Activated CD4-positive, alpha-beta T cell treated with anti-CD3 and anti-CD28 coated beads, Interleukin-2, amount 10 ng/mL, durations not matched to agents 7 days and 5 days (primary cell): ENCODE results near the gene CTDP1. TPM values are rescaled to one million over a fixed set of nuclear protein-coding genes. Genes with fewer than 3 reads are reported as not detected.

ENCODE experiments used
- CTCF ChIA-PET: fragments of 350-600 bp; sonication (Branson Sonifier 250); formaldehyde crosslinking; loops from one replicate; lab custom pipeline; 2021; ENCODE audit warnings: antibody characterized with exemption; lab: Charles Lee
- POLR2A ChIA-PET: fragments of 350-600 bp; sonication (Branson Sonifier 250); formaldehyde crosslinking; loops from one replicate; lab custom pipeline; 2021; ENCODE audit warnings: antibody characterized with exemption; lab: Charles Lee
- DNase-seq: peaks from one replicate; pipeline ENCODE4 v3.0.0-alpha.2; 2020
- H3K27ac Mint-ChIP-seq: one replicate; pipeline ENCODE4 v1.8.0; 2021; ENCODE audit warnings: mild to moderate bottlenecking, moderate library complexity, mixed read lengths
- H3K27me3 Mint-ChIP-seq: one replicate; pipeline ENCODE4 v1.8.0; 2021; ENCODE audit warnings: mixed read lengths
- H3K36me3 Mint-ChIP-seq: one replicate; pipeline ENCODE4 v1.8.0; 2021; ENCODE audit warnings: low read depth, mixed read lengths
- H3K4me1 Mint-ChIP-seq: one replicate; pipeline ENCODE4 v1.8.0; 2021; ENCODE audit warnings: mixed read lengths
- H3K4me3 Mint-ChIP-seq: one replicate; pipeline ENCODE4 v1.8.0; 2021; ENCODE audit warnings: mild to moderate bottlenecking, moderate library complexity, mixed read lengths
- H3K9me3 Mint-ChIP-seq: one replicate; pipeline ENCODE4 v1.8.0; 2021; ENCODE audit warnings: mixed read lengths
- total RNA-seq, 2 experiments: library from RNA; stranded (reverse); gene quantifications; one replicate each; pipeline ENCODE4 v1.2.3, GENCODE V29; 2021

Gene CTDP1, protein sequence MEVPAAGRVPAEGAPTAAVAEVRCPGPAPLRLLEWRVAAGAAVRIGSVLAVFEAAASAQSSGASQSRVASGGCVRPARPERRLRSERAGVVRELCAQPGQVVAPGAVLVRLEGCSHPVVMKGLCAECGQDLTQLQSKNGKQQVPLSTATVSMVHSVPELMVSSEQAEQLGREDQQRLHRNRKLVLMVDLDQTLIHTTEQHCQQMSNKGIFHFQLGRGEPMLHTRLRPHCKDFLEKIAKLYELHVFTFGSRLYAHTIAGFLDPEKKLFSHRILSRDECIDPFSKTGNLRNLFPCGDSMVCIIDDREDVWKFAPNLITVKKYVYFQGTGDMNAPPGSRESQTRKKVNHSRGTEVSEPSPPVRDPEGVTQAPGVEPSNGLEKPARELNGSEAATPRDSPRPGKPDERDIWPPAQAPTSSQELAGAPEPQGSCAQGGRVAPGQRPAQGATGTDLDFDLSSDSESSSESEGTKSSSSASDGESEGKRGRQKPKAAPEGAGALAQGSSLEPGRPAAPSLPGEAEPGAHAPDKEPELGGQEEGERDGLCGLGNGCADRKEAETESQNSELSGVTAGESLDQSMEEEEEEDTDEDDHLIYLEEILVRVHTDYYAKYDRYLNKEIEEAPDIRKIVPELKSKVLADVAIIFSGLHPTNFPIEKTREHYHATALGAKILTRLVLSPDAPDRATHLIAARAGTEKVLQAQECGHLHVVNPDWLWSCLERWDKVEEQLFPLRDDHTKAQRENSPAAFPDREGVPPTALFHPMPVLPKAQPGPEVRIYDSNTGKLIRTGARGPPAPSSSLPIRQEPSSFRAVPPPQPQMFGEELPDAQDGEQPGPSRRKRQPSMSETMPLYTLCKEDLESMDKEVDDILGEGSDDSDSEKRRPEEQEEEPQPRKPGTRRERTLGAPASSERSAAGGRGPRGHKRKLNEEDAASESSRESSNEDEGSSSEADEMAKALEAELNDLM
- total RNA-seq = 10 to 100 TPM; 30.9 to 35.0 TPM

DNA sequence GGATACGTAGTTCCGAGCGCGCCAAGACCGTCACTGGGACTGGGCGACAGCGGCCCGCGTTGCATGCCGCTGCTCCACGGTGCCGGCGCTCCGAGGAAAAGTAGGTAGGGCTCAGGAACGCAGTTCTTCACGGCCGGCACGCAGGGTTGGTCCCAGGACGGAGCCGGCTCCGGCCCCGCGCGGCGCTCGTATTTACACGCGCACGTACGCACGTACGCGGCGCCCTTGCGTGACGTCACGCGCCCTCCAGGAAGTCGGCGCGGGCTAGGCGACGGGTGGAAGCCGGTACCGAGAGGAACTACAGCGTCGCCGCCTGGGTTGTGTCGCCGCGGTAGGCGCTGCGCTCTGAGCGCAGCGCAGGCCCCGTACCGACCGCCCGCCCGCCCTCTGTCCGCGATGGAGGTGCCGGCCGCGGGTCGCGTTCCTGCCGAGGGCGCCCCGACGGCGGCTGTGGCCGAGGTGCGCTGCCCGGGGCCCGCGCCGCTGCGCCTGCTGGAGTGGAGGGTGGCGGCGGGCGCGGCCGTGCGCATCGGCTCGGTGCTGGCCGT, at the start of gene CTDP1:
Gene CTDP1 (plus strand): TSS at position 252 of the 548 bp plus-strand sequence. CDS start 145 bp downstream, at position 397.
- POLR2A ChIA-PET = interaction anchor here (0.6 kb wide), 1 partner anchor 32 kb away, joined by 3 read pairs; no protein-coding TSS in a partner anchor
- CTCF ChIA-PET = no interaction called here
- Mint-ChIP-seq H3K9me3 (peaks cover 11% of the 10 kb centered on the region), H3K4me1 (peaks cover 64% of the 10 kb centered on the region), H3K27ac (peak within 1 kb of the TSS; percentile 99), H3K27me3 (no peaks in the 10 kb centered on the region), H3K36me3 (peaks cover 50% of the 10 kb centered on the region), H3K4me3 (peak within 1 kb of the TSS; percentile 88)
- peak; percentile 91 for DNase-seq

DNA sequence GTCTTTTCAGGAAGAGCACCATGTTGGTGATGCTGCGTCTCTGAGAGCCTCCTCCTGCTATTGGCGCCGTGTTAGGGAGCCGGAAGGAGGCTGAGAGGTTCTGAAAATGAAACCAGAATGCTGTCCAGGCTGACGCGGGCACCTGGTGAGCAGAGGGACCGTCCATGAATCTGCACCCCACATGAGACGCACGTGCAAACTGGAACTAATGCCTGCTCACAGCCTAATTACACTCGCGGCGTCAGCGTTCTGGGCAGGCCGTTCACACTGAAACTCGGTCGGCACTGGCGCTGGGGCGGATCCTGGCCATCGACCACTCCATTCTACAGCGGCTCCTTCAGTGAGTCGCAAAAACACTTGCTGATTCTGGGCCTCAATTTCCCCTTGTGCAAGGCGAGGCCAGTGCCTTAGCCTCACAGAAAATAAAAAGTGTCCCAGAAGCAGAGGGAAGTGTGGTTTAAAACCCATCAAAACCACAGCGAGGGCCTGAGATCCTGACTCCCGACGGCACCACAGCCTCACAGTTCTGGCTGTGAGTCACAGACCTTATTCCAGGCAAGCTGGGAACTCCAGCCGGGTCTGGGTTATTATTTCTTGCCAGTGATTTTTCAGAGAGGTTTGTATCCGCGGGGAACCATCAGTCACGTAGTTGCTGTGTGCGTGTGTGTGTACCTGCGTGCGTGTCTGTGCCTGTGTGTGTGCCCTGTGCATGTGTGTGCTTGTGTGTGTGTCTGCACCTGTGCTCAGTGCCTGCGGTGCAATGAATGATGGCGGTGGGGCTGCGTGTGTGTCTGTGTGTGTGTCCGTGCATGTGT, 49.1 kb upstream of the CTDP1 start:
- no peak overlapping the region for H3K27ac Mint-ChIP-seq
- no peak overlapping the region for H3K4me3 Mint-ChIP-seq

DNA sequence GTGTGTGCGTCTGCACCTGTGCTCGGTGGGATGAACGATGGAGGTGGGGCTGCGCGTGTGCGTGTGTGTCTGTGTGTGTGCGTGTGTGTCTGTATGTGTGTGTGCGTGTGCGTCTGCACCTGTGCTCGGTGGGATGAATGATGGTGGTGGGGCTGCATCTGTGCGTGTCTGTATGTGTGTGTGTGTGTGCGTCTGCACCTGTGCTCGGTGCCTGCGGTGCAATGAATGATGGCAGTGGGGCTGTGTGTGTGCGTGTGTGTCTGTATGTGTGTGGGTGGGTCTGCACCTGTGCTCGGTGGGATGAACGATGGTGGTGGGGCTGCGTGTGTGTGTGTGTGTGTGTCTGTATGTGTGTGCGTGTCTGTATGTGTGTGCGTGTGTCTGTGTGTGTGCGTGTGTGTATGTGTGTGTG, 48.5 kb upstream of the CTDP1 start:
- H3K9me3 Mint-ChIP-seq = peaks cover 11% of the 10 kb centered on the region
- ChIA-PET CTCF (no interaction called here), POLR2A (no interaction called here)
- no peak overlapping the region for H3K27ac Mint-ChIP-seq
- no peaks in the 10 kb centered on the region for H3K4me1 Mint-ChIP-seq
- no peaks in the 10 kb centered on the region for H3K36me3 Mint-ChIP-seq
- no peaks in the 10 kb centered on the region for H3K27me3 Mint-ChIP-seq
- no peak for DNase-seq
- no peak overlapping the region for H3K4me3 Mint-ChIP-seq

More for the DNA sequence above, 49.1 kb upstream of the CTDP1 start:
- no peak for DNase-seq
- CTCF ChIA-PET = no interaction called here
- Mint-ChIP-seq H3K36me3 (no peaks in the 10 kb centered on the region), H3K27me3 (no peaks in the 10 kb centered on the region), H3K4me1 (no peaks in the 10 kb centered on the region), H3K9me3 (peaks cover 11% of the 10 kb centered on the region)
- POLR2A ChIA-PET = no interaction called here

DNA sequence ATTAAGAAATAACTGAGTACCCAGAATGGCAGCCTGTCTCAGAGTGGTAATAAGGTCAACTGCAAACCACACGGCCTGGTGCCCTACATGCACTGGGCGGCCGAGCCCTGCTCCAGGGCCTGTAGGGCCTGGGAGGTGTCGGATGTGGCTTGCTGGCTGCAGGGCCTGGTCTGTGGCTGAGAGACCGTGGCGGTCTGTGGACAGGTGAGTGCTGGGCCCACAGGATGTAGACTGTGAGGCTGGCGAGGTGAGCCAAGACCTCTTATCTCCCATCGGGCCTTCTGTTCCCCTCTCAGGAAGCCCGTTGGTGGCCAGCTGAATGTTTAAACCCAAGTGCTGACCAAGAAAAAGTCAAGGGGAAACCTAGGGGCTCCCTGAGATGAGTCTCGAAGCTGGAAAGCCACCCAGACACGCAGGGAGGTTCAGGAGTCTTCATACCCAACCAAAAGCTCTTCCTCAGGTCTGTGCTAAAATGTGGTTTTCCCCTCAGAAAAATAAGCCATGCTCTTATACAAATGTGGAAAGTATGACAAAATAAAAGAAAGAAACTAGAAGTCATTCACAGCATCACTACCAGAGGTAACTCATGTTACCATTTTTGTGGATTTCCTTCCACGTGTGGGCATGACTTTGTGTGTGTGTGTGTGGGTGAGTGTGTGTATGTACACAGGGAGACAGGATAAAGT, 47.7 kb upstream of the CTDP1 start:
- H3K27me3 Mint-ChIP-seq = peaks cover 1% of the 10 kb centered on the region
- no peak overlapping the region for H3K27ac Mint-ChIP-seq
- no peak for DNase-seq

DNA sequence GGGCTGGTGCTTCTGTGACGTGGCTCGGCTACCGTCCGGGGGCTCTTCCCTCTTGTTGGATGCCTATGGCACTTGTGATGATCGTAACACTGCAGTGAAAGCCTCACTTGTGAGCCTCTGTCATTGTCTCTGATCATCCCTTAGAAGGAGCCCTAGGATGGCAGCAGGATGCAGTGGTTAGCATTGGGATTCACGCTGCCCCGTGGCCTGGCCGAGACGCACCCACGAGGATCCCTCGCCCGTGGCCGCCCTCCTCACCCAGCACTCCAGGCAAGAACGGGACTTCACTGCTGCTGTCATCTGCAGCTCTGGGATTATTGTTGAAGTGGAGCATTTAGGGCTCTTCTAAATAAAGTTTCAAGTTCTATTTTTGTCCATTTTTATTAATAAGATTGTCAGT, 46.8 kb upstream of the CTDP1 start:
- no peaks in the 10 kb centered on the region for H3K36me3 Mint-ChIP-seq
- DNase-seq = no peak
- no peak overlapping the region for H3K4me3 Mint-ChIP-seq
- CTCF ChIA-PET = no interaction called here
- peaks cover 11% of the 10 kb centered on the region for H3K9me3 Mint-ChIP-seq
- H3K27me3 Mint-ChIP-seq = peaks cover 5% of the 10 kb centered on the region
- no peaks in the 10 kb centered on the region for H3K4me1 Mint-ChIP-seq
- POLR2A ChIA-PET = no interaction called here
- no peak overlapping the region for H3K27ac Mint-ChIP-seq

More for the DNA sequence above, 47.7 kb upstream of the CTDP1 start:
- Mint-ChIP-seq H3K4me3 (no peak overlapping the region), H3K4me1 (no peaks in the 10 kb centered on the region), H3K36me3 (no peaks in the 10 kb centered on the region), H3K9me3 (peaks cover 11% of the 10 kb centered on the region)
- ChIA-PET POLR2A (no interaction called here), CTCF (no interaction called here)

DNA sequence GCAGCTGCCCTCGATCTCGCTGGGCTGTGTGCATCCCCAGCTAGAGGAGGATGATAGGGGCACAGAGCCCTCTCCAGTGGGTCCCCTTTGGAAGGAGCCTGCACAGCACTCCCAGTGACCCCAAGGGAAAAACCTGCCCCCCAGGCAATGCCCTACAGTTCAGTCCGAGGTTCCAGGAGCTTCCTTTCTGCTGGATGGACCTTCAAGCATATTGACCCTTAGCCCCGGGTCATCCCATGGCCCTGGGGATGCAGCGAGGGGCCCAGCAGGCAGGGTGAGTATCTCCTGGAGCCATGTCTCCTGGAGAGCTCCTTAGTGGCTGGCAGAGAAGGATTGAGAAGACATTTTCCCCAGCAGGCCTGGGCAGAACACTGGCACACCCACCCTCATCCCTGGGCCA, 45.4 kb upstream of the CTDP1 start:
- Mint-ChIP-seq H3K4me3 (no peak overlapping the region), H3K36me3 (no peaks in the 10 kb centered on the region), H3K4me1 (no peaks in the 10 kb centered on the region), H3K27ac (no peak overlapping the region), H3K9me3 (peaks cover 11% of the 10 kb centered on the region), H3K27me3 (peaks cover 5% of the 10 kb centered on the region)
- POLR2A ChIA-PET = no interaction called here
- no peak for DNase-seq
- CTCF ChIA-PET = interaction anchor here (1.1 kb wide), 1 partner anchor 13 kb away, joined by 3 read pairs; no protein-coding TSS in a partner anchor

DNA sequence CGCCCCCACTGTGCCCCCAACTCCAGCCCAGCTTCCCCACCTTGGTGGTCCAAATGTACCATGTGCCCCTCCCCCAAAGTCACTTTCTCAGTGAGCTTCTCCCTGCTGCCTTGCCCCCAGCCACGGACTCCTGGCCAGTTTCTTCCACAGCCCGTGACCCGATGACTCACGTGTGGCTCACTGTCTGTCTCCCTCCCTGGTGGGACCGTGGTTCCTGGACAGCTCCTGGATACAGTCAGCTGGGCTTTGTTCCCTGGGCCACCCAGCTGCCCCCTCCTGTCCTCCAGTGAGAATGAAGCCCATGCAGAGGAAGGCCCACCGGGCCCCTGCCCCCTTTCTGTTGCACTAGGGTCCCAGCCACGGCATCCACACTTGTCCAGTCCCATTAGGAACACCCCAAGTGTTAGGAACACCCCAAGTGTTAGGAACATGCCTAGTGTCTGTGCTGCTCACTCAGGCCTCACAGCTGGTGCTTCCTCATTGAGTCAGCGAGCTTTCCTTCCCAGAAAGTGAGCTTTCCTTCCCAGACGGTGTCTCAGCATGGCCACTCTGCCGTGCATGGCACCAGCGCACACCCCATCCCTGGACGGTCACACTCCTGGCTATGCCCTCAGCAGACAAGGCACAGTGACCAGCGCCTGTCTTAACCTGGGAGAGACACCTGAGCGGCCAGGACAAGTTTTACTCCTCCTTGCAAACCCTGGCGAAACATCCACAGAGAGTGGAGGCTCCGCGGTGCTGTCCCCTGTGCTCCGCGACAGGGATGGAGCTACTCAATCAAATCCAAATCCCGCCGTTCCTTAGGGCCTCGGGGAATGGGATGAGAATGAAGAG, 44.8 kb upstream of the CTDP1 start:
- H3K4me1 Mint-ChIP-seq = no peaks in the 10 kb centered on the region
- ChIA-PET CTCF (interaction anchor here (1.1 kb wide), 1 partner anchor 12 kb away, joined by 3 read pairs; no protein-coding TSS in a partner anchor), POLR2A (no interaction called here)
- H3K27me3 Mint-ChIP-seq = peaks cover 5% of the 10 kb centered on the region
- no peak for DNase-seq
- no peaks in the 10 kb centered on the region for H3K36me3 Mint-ChIP-seq
- no peak overlapping the region for H3K4me3 Mint-ChIP-seq
- no peak overlapping the region for H3K27ac Mint-ChIP-seq
- peaks cover 11% of the 10 kb centered on the region for H3K9me3 Mint-ChIP-seq

DNA sequence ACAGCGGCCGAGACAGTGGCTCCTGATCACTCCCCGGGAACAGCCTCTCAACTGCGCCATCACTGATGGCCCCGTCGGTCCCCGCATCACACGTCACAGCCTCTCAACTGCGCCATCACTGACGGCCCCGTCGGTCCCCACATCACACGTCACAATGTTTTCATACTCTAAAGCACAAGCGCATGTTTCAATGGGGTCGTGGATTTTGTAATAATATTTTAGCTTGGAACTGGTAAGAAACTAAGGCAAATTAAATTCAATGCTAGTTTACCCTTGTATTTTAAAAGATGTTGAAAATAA, 44.2 kb upstream of the CTDP1 start:
- Mint-ChIP-seq H3K9me3 (peaks cover 11% of the 10 kb centered on the region), H3K27ac (no peak overlapping the region), H3K27me3 (peaks cover 5% of the 10 kb centered on the region), H3K4me3 (no peak overlapping the region), H3K36me3 (no peaks in the 10 kb centered on the region), H3K4me1 (no peaks in the 10 kb centered on the region)
- no peak for DNase-seq
- ChIA-PET CTCF (interaction anchor here (1.1 kb wide), 1 partner anchor 12 kb away, joined by 3 read pairs; no protein-coding TSS in a partner anchor), POLR2A (no interaction called here)

DNA sequence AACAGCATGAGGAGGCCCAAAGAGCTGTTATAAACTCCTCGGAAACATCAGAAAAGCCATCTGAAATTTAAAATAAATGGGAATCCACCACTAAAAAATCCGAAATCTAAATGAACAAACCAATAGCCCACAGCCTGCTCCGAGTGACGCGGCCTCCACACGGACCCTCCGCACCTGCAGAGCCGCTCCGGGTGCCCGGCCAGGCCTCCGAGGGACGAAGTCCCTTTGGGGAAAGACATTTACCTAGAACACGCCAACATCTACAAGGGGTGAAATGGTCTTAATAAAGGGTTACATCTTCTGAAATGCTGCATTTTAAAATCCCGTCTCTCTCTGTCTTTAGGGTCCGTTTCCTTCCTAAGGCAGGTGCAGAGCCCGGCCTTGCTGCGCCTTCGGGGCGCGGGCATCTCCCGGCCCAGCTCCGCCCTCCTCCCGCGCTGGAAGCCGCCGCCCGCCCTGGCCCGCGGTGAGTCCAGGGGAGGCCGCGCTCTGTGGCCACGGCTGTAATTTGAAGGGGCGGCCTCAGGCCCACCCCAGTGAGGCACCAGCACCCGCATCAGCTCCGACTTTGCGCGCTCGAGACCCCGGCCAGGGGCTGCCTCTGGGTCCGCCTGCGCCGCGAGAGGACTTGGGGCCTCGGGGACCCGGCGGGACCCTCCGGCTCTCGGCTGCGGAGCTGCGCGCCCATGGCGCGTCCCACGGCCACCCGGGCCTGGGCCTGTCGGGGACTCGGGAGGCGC, 42.3 kb upstream of the CTDP1 start:
- POLR2A ChIA-PET = no interaction called here
- CTCF ChIA-PET = no interaction called here
- Mint-ChIP-seq H3K27ac (no peak overlapping the region), H3K4me1 (no peaks in the 10 kb centered on the region), H3K27me3 (peaks cover 5% of the 10 kb centered on the region), H3K9me3 (peaks cover 8% of the 10 kb centered on the region), H3K36me3 (no peaks in the 10 kb centered on the region), H3K4me3 (no peak overlapping the region)
- DNase-seq = no peak

DNA sequence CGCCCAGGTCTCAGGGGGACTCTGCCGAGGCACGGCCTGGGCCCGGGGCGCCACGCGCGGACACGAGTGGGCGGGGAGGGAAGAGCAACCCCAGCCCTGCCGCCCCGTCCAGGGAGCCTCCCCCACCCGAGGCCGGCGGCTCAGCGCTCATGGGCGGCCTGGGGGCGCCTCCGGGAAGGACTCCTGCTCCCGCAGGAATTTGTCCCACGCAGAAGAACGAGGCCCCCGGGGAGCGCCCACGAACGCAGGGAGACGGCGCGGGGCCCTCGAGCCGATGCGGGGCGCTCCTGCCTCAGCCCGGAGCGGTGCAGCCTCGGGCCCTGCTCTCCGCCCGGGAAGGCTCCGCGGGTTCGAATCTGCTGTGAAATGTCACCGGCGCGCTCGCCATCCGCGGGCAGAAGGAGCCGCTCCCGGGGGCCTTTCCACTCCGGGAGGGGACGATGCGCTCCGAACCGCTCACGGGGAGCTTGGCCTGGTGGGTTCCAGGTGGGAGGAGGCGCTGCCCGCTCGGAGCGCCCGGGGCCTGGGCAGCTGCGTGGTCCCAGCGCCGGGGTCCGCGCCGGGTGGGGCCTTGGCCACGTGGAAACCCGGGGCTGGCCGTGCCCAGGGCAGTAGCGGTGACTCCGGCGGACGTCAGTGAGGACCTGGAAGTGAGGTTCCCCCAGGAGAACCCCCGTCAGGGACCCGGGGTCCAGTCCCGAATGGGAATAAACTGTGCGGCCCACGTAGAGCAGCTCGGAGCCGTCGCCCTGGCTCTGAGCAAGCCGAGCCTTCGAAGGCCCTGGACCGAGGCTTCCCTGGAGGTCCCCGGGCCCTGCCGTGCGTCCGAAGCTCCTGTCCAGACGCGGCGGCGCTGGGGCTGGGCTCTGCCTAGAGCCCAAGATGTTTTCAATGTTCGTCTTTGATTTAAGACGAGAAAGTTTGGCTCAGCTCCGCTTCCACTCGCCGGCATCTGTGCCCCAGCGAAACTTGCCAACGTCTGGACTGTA, 41.4 kb upstream of the CTDP1 start:
- no peaks in the 10 kb centered on the region for H3K4me1 Mint-ChIP-seq
- ChIA-PET CTCF (no interaction called here), POLR2A (no interaction called here)
- H3K36me3 Mint-ChIP-seq = no peaks in the 10 kb centered on the region
- peaks cover 8% of the 10 kb centered on the region for H3K9me3 Mint-ChIP-seq
- DNase-seq = no peak
- H3K4me3 Mint-ChIP-seq = no peak overlapping the region
- no peak overlapping the region for H3K27ac Mint-ChIP-seq
- H3K27me3 Mint-ChIP-seq = peaks cover 5% of the 10 kb centered on the region
